Posterior vena cava (tissue), 2 donors: ENCODE data around the gene DIP2C. TPM values are rescaled to one million over a fixed set of nuclear protein-coding genes. Genes with fewer than 3 reads are reported as not detected.
"Not testable (repeated sequence)": the region's sequence is repeated elsewhere in the genome, so short reads cannot be mapped to it uniquely, and the experiment has no call there.

Experiments
- DNase-seq: peaks from one replicate; pipeline ENCODE4 v3.0.0-alpha.2; 2020; ENCODE audit warnings: low spot score
- intact Hi-C, 2 donors: fragments of 100-400 bp; cut with DNase I; formaldehyde crosslinking; loops; one replicate each; pipeline versions ENCODE4 v1.14.1 to v1.14.2; 2022 to 2023
- total RNA-seq, 2 donors: library from RNA; stranded (reverse); fragmentation: NEBNext Ultra II Directional; extraction: Animal tissue kit (Norgen Biotek cat#: 25700); gene quantifications; one replicate each; pipeline ENCODE4 v1.2.1, GENCODE V29; 2021
- donor health status: DM: yes; HTN: yes; CAD: no.
- donor health status: DM: yes; HTN: yes; CAD: no.

Gene DIP2C
- total RNA-seq, 2 donors from 2014 or later = 39.3 to 45.6 TPM

DNA sequence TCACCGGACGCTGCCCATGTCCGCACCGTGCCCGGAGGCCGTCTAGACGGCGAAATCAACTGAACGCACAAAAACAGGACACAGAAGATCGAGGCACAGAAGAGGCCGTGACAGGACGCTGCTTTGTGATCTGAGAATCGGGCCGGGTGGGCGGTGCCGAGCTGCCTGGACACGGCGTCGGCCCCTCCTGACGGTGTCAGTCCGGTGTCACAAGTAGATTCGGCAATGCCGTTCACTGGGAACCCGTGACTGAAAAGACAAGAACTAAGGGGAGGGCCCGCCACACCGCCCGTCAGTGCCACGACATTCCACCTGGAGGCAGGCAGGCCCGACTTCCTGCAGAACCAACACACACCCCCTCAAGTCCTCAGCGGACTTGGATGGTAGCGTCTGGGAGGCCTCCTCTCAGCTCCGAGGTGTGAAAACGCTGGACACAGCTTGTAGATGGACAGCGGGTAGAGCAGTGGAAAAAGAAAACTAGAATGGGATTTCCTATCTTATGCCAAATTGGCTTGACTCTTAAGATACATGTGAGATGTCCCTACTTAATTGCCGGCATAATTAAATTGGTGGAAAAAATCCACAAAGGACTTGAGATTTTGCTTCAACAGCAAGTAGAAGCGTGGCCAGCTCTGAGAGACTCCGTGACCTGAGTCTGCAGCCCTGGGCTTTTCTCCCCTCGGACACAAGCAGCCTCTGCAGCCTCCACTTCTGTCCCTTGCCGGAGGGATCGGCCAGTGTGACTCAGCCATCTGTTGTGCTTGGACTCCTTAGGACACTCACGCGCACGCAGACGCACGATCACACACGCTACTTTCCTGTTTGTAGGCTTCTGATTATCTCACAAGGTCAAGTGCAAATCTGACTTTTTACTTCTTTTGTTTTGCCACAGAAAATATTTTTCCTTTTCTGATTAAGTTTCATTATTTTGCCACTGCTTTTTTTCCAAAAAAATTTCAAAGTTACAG lies 269.0 kb downstream of the DIP2C start:
- peak; percentile 94 for DNase-seq
- intact Hi-C loops = no loop called here

DNA sequence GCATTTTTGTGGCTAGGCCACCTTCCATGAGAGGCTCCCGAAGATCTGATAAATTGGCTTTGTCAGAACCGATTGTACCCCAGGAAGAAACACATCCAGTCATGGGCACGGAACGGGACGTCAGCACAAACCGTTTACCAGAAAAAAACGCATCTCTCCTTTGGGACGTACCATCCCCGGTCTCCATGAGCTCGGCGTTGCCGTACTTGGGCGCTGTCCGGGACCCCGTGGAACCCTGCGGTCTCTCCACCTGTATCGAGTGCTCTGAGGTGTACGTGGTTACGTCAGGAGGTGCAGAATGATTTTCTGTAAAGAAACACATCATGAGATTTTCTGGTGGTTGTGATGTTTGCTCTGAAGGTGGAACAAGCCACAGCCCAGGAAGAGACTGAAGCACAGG lies 270.6 kb downstream of the DIP2C start:
- DNase-seq = no peak
- intact Hi-C loops = no loop called here

DNA sequence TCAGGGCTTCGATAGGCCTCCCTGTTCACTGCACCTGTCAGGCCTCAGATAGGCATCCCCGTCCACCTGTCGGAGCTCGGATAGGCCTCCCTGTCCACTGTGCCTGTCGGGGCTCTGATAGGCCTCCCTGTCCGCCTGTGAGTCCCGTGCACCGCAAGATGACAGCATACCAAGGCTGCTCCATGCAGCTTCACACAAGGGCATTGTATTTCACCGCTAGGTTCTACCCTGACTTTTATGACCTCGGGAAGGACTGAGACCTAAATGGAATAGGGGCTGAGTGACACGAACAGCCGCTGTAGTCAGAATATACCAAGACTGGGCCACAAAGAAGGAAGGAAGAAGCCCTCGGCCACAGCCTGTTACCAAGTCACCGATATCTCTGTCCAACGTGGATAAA lies 271.2 kb downstream of the DIP2C start:
- DNase-seq = no peak
- intact Hi-C loops = no loop called here

DNA sequence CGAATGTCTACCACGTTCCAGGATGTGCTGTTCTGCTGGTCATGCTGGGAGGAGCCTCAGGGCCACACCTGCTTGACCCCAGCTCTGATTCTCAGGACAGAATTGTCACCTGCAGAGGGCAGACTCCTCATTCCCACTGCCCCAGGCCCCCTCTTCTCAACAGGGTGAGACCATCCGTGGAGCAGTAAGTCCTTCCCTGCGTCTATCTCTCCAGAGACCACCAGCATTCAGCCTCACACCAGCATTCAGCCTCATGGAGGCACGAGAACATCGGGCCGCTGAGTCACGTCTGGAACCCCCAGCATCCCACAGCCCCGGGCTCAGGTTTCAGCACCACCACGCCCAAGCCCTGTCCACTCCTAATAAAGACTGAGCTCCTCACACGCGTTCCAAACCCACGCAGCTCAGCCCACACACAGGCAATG lies 273.4 kb downstream of the DIP2C start:
- intact Hi-C loops = no loop called here
- DNase-seq = no peak

DNA sequence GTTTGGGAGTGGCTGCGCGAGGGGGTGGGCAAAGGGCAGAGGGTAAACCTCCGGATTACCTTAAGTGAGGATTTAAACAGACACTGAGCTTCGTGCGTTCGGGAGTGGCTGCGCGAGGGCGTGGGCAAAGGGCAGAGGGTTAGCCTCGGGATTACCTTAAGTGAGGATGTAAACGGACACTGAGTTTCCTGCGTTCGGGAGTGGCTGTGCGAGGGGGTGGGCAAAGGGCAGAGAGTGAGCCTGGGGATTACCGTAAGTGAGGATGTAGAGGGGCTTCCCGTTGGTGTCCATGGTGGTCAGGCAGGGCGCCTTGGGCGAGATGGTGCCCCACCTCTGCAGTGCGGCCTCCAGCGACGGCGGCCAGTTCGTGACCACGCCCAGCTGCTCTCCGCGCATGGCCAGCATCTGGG lies 275.8 kb downstream of the DIP2C start:
- DNase-seq = no peak
- intact Hi-C loops = loop anchor here in 1 of 2 donors (2.0 kb wide), 1 partner anchor 75 kb away; no protein-coding TSS in a partner anchor

DNA sequence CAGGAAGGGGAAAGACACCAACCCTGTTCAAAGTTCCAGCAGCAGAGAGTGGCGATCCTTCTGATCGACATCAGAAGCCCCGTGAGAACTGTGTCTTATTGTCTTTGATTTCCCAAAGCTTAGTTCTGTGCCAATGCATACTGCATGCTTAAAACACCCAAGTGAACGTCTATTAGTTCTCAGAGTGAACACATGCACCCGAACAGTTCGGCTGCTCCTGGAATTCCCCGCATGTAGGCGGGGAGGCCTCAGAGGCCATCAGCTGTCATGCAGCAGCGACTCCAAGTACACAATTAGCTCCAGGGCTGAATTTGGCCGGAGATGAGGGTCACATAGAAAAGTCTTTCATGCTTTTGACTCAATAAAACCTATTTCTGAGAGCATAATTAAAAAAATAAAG lies 277.4 kb downstream of the DIP2C start:
- intact Hi-C loops = loop anchor here in 1 of 2 donors (1.0 to 2.0 kb wide), 2 partner anchors 14 to 77 kb away; no protein-coding TSS in a partner anchor
- DNase-seq = no peak

DNA sequence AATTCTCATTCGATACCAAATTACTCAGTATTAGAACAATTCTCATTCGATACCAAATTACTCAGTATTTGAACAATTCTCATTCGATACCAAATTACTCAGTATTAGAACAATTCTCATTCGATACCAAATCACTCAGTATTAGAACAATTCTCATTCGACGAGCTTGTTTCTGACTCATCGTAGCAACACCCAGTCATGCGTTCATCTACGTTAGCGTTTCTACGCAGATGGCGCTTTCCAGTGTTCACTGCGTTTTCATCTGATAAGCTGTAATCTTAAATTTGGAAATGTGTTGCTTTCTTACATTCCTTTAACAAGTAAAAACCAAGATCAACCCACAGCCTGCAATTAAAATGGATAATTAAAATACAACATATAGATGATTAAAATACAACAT lies 277.9 kb downstream of the DIP2C start:
- DNase-seq = no peak
- intact Hi-C loops = loop anchor here in 1 of 2 donors (1.0 to 2.0 kb wide), 2 partner anchors 15 to 77 kb away; no protein-coding TSS in a partner anchor

DNA sequence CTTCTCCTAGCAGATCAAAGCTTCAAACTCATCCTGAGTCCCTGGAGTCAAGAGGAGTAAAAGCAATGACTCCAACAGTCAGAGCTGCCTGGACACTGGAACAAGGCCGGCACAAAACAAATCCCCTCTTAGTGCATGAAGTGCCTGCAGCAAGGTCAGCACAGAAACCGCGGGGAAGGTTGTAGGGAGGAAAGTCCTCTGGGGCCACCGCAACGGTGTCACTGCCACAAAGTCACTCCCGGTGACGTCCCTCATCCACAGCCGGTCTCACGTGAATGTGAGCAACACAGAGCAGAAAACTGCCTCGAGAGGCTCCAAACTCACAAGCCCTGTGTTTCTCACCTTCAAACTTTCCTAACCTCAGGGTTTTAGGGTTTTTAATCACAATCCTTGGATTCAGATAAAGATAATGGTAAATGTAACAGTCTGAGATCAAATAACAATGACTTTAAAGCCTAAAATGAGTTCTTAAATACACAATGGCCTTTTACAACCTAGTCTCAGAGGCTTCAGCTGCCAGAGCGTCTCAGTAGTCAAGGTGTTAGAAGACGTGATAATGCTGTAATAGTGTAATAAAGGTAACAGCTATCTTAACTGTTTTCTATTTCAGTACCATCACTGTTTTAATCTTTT lies 279.9 kb downstream of the DIP2C start:
- DNase-seq = no peak
- intact Hi-C loops = no loop called here

DNA sequence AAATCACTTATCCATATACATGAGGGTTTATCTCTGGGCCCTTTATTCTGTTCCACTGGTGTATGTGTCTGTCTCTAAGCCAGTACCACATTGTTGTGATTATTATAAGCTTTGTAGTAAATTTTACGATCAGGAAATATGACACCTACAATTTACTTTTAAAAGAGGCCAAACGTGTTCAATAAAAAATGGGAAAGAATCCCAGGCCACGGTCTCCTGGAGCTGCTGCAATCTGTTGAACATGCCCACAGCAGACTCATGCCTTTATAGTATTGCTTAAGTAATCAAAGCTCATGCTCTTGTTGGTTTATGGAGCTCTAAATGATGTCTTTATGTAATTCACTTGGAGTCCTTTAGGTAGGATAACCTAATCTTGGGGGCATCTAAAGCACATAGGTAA lies 281.2 kb downstream of the DIP2C start:
- no peak for DNase-seq
- intact Hi-C loops = no loop called here

DNA sequence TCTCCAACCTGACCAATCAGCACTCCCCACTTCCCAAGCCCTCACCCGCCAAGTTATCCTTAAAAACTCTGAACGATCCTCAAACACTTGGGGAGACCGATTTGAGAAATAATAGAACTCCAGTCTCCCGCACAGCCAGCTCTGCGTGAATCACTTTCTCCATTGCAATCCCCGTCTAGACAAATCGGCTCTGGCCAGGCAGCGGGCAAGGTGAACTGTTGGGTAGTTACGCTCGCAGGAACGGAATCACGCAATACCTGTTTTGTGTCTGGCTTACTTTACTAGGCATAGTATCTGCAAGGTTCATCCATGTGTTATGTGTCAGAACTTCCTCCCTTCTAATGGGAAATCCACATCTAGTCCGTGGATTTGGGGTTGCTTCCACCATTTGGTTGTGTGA lies 282.5 kb downstream of the DIP2C start:
- intact Hi-C loops = no loop called here
- no peak for DNase-seq

DNA sequence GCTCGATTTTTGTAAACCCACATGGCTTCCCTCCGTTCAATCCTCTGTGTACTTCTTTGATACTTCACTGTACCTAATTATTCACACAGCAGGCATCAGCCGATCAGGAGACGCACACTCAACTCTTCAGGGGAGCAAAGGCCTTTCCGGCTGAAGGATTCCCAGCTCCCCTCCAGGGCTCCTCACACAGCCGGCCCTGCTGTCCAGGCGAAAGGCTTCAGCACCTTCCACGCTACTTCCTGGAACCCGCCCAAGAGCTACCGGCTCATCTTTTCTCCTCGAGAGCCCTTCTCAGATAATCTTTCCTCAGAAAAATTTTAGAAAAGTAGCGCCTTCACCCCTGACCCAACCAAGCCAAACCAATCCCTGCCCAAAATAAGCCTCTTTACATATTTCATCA lies 283.8 kb downstream of the DIP2C start:
- intact Hi-C loops = no loop called here
- no peak for DNase-seq

DNA sequence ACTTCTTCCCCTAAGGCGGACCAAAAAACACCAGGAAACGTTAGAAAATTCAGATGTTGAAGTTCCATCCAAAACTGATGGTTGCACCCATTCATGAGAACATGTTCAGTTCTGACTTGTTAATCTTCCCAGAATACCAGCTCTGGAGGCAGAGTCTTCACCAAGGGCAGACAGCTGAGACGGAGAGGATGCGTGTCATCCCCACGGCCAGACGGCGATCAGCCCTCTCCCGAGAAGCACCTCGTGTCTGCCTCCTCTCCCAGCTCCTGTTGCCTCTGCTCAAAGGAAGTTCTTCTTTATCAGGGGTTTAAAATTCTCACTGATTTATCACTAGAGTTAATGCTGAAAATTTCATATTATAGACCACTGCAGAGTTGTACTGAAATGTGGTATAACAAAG lies 284.5 kb downstream of the DIP2C start:
- intact Hi-C loops = no loop called here

DNA sequence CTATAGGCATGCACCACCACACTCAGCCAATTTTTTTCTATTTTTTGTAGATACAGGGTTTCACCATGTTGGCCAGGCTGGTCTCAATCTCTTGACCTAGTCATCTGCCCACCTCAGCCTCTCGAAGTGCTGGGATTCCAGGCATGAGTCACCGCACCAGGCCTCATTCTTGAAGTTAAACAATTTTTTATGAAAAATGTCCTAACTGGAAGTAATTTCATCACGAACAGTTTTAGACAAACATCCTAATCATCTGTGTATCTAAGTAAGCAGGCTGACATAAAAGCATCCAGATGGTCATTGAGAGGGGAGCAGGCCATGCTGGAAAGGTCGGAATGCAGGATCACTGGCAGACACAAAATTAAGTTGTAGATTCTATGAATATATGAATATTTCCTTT lies 285.1 kb downstream of the DIP2C start:
- DNase-seq = no peak
- intact Hi-C loops = no loop called here

More for the DNA sequence above, 284.5 kb downstream of the DIP2C start:
- no peak for DNase-seq

DNA sequence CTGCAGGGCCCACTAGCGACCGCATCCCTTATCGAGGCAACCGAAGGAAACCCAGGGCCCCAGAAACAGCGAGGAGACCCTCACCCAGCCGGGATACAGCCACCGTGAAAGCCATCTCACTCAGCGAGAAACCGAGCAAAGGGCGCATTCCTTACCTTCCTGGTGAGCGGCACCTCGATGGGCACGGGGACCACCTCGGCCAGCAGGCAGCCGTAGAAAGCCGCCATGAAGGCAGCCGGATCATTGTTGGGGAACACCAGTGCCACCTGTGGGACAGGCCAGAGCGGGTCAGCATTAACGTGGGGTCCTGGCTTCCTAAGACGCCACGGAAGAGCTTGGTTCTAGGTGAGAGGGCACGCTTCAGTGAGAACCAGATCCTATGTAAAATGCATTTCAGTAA lies 290.5 kb downstream of the DIP2C start:
- DNase-seq = no peak
- intact Hi-C loops = no loop called here

DNA sequence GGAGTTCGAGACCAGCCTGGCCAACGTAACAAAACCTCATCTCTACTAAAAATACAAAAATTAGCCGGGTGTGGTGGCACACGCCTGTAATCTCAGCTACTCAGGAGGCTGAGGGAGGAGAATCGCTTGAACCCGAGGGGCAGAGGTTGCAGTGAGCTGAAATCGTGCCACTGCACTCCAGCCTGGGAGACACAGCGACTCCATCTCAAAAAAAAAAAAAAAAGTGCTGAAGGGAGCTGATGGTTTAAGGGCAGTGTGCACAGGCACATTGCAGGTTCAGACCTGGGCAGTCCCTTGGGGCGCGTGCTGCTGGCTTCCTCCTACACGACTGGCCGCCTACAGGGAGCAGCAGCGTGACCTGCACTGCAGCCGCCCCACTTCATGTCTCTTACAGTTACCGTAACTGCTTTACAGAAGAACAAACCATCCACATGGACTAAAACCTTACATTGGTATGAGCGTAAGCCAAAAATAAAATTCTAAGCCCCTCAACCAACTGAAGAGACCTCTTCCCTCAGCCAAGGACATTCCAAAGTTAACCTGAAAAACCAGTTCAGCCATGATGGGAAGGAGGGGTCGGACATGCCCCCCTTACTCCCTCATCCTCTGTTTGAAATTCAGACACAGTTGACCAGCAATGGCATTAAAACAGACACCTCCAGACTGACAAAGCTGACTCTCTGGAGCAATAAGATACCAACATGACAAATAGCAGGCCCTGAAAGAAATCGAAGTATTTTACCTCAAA lies 292.0 kb downstream of the DIP2C start:
- no peak for DNase-seq
- intact Hi-C loops = no loop called here

DNA sequence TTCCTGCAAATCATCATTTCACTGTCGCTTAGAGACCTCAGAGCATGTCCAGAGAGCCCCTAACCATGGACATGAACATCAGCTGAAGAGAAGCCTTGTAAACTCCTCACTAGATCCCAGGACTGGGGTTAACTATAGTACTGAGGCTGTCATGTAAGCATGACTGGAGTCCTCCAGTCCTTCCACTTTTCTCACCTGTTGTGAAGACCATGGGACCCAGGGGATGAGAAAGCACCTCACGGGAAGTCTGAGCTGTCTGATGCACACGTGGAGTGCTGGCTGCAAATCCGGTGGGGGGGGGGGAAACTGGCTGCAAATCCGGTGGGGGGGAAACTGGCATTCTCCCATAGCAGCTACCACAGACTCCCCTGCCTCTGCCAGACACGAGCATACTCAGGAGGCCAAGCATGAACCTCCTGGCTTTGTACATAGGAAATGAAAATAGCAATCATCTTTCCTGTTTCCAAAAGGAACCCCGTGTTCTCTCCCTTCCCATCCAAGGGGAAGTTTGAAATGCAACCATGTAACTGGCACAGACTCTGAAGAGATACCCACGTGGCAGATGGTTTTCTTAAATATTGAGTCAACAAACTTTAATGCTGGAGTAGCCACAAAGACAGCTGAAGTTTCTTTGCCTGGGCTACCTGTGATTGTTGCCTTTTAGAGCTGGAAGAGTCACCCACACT lies 292.8 kb downstream of the DIP2C start:
- intact Hi-C loops = no loop called here
- no peak for DNase-seq

DNA sequence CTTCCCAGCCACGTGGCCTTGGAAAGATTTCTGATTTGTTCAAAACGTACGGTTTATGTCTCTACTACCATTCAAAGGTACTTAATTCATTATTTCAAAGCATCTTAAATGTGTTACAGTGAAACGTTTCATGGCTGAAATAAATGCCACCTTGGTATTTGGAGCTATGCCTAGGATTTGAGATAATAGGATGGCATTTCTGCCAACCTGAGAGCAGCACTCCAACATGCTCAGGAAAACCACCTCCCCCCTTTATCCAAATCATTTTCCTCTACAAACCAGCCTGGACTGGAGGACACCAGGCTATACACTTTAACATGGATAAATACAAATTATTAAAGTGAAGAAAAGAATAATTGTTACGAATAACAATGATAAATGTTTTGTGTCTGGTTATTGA lies 293.4 kb downstream of the DIP2C start:
- no peak for DNase-seq
- intact Hi-C loops = no loop called here

DNA sequence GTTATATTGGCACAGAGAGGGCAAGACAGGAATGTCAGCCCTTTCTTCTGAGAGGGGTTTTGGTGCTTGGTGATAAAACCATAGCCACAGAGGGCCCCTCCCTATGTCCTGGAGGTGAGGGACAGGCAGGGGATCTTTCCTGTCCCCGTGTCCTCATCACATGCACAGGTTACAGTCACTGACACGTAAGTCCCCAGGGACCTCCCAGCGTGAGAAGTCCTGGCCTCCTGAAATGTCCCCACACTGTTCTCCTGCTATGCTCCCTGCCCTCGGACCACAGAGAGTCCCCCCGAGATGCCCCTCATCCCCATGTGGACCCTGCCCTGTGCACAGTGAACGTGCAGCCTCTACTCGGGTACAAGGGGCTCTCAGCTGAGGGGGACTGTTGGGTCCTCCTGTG lies 293.8 kb downstream of the DIP2C start:
- intact Hi-C loops = no loop called here

DNA sequence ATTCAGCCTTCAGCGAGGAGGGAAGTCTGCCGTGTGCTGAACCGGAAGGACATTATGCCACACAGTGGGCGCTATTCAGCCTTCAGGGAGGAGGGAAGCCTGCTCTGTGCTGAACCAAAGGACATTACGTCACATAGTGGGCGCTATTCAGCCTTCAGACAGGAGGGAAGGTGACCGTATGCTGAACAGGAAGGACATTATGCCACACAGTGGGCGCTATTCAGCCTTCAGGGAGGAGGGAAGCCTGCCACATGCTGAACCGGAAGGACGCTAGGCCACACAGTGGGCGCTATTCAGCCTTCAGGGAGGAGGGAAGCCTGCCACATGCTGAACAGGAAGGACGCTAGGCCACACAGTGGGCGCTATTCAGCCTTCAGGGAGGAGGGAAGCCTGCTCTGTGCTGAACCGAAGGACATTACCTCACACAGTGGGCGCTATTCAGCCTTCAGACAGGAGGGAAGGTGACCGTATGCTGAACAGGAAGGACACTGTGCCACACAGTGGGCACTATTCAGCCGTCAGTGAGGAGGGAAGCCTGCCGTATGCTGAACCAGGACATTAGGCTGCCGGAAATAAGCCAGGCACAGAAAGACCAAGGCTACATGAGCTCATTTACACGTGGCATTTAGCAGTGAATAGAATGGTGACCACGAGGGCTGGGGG lies 294.9 kb downstream of the DIP2C start:
- DNase-seq, intact Hi-C loops: not testable (repeated sequence)

More for the DNA sequence above, 293.8 kb downstream of the DIP2C start:
- DNase-seq = no peak
